Uterus (tissue), 2 donors: Measurements from ENCODE around the gene LRIG1.

Experiments
- CTCF ChIP-seq, 4 experiments: fragments of 200-600 bp in 2 of 4; fragments of 450-650 bp in 2 of 4; sonication (generic) in 2 of 4; IDR thresholded peaks; one replicate each; pipeline ENCODE4 v1.5.1; 2016 to 2019; ENCODE audit warnings: antibody characterized with exemption in 4 of 4, mild to moderate bottlenecking in 2 of 4, moderate library complexity in 1 of 4
- POLR2A ChIP-seq, 2 donors: fragments of 450-650 bp; IDR thresholded peaks; one replicate each; pipeline ENCODE4 v1.6.1; 2016; ENCODE audit warnings: antibody characterized with exemption in 2 of 2, mild to moderate bottlenecking in 1 of 2, moderate library complexity in 1 of 2

GRCh38 chr3:66525771-66526170 is 24.9 kb upstream of the LRIG1 start:
- TF ChIP-seq CTCF (IDR thresholded peaks at IDR 0.05) (no peak), POLR2A (IDR thresholded peaks at IDR 0.05) (no peak)
